Panc1 (cell line): ENCODE results near the gene ATP11C. TPM values are rescaled to one million over a fixed set of nuclear protein-coding genes. Genes with fewer than 3 reads are reported as not detected.

Source experiments
- ATAC-seq: fragments of 200-7000 bp; cut with Tn5 transposase; 2 replicates; pipeline ENCODE4 v1.9.1; 2020; ENCODE audit warnings: mild to moderate bottlenecking, moderate library complexity
- BruUV-seq: library from RNA; stranded (reverse); fragments of 400-500 nt; replicated peaks from 2 replicates; lab custom pipeline; 2021; lab: Mats Ljungman, UMichigan
- CTCF ChIA-PET: fragments of 300-600 bp; sonication (Branson Sonifier 250); formaldehyde crosslinking; loops from one replicate; lab custom pipeline; 2022; ENCODE audit warnings: antibody characterized with exemption; lab: Charles Lee
- POLR2A ChIA-PET: fragments of 300-600 bp; sonication (Branson Sonifier 250); formaldehyde crosslinking; loops from one replicate; lab custom pipeline; 2022; ENCODE audit warnings: antibody characterized with exemption; lab: Charles Lee
- DNase-seq: peaks from one replicate; pipeline ENCODE4 v3.0.0-alpha.2; 2010; ENCODE audit warnings: low read depth, low spot score
- H3K27ac ChIP-seq: 2 replicates; pipeline ENCODE4 v1.5.1; 2011; ENCODE audit warnings: mild to moderate bottlenecking, low read length, inconsistent platforms
- H3K27me3 ChIP-seq: fragments of 200-500 bp; sonication (Bioruptor generic); 2 replicates; pipeline ENCODE4 v1.6.0; 2014; ENCODE audit warnings: low read length, inconsistent platforms; ENCODE audit not compliant: control insufficient read depth, insufficient read depth
- H3K36me3 ChIP-seq: fragments of 200-500 bp; sonication (Bioruptor generic); 2 replicates; pipeline ENCODE4 v1.5.1; 2014; ENCODE audit warnings: inconsistent platforms, mild to moderate bottlenecking, low read length, moderate library complexity; ENCODE audit not compliant: control insufficient read depth, insufficient read depth
- H3K4me1 ChIP-seq: 2 replicates; pipeline ENCODE4 v1.5.1; 2011; ENCODE audit warnings: inconsistent platforms, mild to moderate bottlenecking, low read length, moderate library complexity; ENCODE audit not compliant: control insufficient read depth, insufficient read depth
- H3K4me3 ChIP-seq, 2 experiments: 2 replicates each; pipeline ENCODE4 v1.5.1; 2011 to 2012; ENCODE audit warnings: low read depth in 2 of 2, low read length in 2 of 2, mild to moderate bottlenecking in 2 of 2, inconsistent platforms in 1 of 2, moderate library complexity in 1 of 2
- H3K9me3 ChIP-seq: fragments of 200-500 bp; sonication (Bioruptor generic); 2 replicates; pipeline ENCODE4 v1.5.1; 2014; ENCODE audit warnings: low read depth, mild to moderate bottlenecking, inconsistent platforms, low read length, moderate library complexity; ENCODE audit not compliant: control insufficient read depth, insufficient read depth
- CTCF ChIP-seq: fragments of 450-650 bp; IDR thresholded peaks from 2 replicates; pipeline ENCODE4 v1.5.1; 2017; ENCODE audit warnings: mild to moderate bottlenecking
- POLR2AphosphoS5 ChIP-seq: IDR thresholded peaks from 2 replicates; pipeline ENCODE4 v1.6.1; 2012; ENCODE audit warnings: mild to moderate bottlenecking, low read depth, low read length, moderate library complexity
- REST ChIP-seq, 2 experiments: IDR thresholded peaks; 2 replicates each; pipeline ENCODE4 v1.6.1; 2011 to 2012; ENCODE audit warnings: low read depth in 2 of 2, control low read depth in 1 of 2, low read length in 1 of 2, mild to moderate bottlenecking in 1 of 2, moderate library complexity in 1 of 2; ENCODE audit not compliant: insufficient read depth in 1 of 2
- SIN3A ChIP-seq: IDR thresholded peaks from 2 replicates; pipeline ENCODE4 v1.6.1; 2012; ENCODE audit warnings: low read depth, mild to moderate bottlenecking, low read length, moderate library complexity, borderline replicate concordance; ENCODE audit not compliant: insufficient read depth
- TCF7L2 ChIP-seq: IDR thresholded peaks from 2 replicates; pipeline ENCODE4 v1.6.1; 2011; ENCODE audit warnings: mild to moderate bottlenecking, low read depth, low read length, inconsistent platforms
- in situ Hi-C: cut with HindIII; loops from 2 replicates; pipeline ENCODE4 v1.10.0; 2016; ENCODE audit warnings: low sequenced_read_pairs, low pct_unique_long_range_greater_than_20kb
- intact Hi-C: fragments of 100-400 bp; cut with micrococcal nuclease; formaldehyde crosslinking; loops from one replicate; pipeline ENCODE4 v1.10.0; 2022; ENCODE audit not compliant: unreplicated experiment
- total RNA-seq: library from RNA; stranded (reverse); gene quantifications from one replicate; pipeline ENCODE4 v1.2.1, GENCODE V29; 2021; ENCODE audit not compliant: unreplicated experiment

The ATP11C gene
- total RNA-seq, 1 experiment from 2014 or later = 61.3 TPM

GRCh38 chrX:139724626-139725025, 208.2 kb downstream of the ATP11C start:
- TF ChIP-seq REST (IDR thresholded peaks at IDR 0.05; ENCODE audit: insufficient read depth in 1 of 2, low read depth in 2 of 2, low read length in 1 of 2) (no peak), CTCF (no peak), SIN3A (no peak), TCF7L2 (no peak), POLR2AphosphoS5 (no peak)
- Histone ChIP-seq H3K27ac (no peak overlapping the region), H3K9me3 (no peaks in the 10 kb centered on the region), H3K36me3 (peaks cover 2% of the 10 kb centered on the region; the same call in 1 of the 2 replicates), H3K4me3 (no peak overlapping the region), H3K4me1 (peaks cover 5% of the 10 kb centered on the region), H3K27me3 (no peaks in the 10 kb centered on the region)
- ATAC-seq (no peak), DNase-seq (no peak)
- no TSS peak for BruUV-seq
- in situ Hi-C loops (no loop called here), intact Hi-C loops (no loop called here)
- POLR2A ChIA-PET = no interaction called here
- CTCF ChIA-PET = no interaction called here

GRCh38 chrX:139720979-139721378, 211.9 kb downstream of the ATP11C start:
- Histone ChIP-seq H3K27me3 (no peaks in the 10 kb centered on the region), H3K36me3 (no peaks in the 10 kb centered on the region), H3K27ac (no peak overlapping the region), H3K4me3 (no peak overlapping the region), H3K4me1 (peaks cover 5% of the 10 kb centered on the region), H3K9me3 (no peaks in the 10 kb centered on the region)
- ATAC-seq = no peak
- CTCF ChIA-PET = no interaction called here
- no peak for DNase-seq
- intact Hi-C loops = no loop called here
- in situ Hi-C loops = no loop called here
- BruUV-seq = no TSS peak
- TF ChIP-seq POLR2AphosphoS5 (no peak), REST (IDR thresholded peaks at IDR 0.05; ENCODE audit: insufficient read depth in 1 of 2, low read depth in 2 of 2, low read length in 1 of 2) (no peak), TCF7L2 (no peak), CTCF (no peak), SIN3A (no peak)
- POLR2A ChIA-PET = no interaction called here
